Dermis lymphatic vessel endothelial cell (primary cell): ENCODE measurements around the gene TMEM45B. TPM values are rescaled to one million over a fixed set of nuclear protein-coding genes. Genes with fewer than 3 reads are reported as not detected.

ENCODE experiments used
- total RNA-seq: library from RNA; depleted of rRNA; stranded (reverse); fragments of >200 nt; gene quantifications from 2 replicates; pipeline ENCODE4 v1.2.1, GENCODE V29; 2014

Gene TMEM45B
- 1.5 and 2.4 TPM in 2 replicates for total RNA-seq

GRCh38 chr11:129815596-129816461, at the start of gene TMEM45B:
TMEM45B (plus strand) TSS chr11:129815848; CDS start chr11:129852483, 36,635 bp downstream.

GRCh38 chr11:129895126-129896041, 79.7 kb downstream of the TMEM45B start, which contains the start of gene NFRKB:
NFRKB (minus strand) TSS chr11:129895578; CDS start chr11:129892849, 2,729 bp downstream.

Other genes starting within 250 kb of the TMEM45B start
- 13.5 and 20.7 TPM in 2 replicates for gene NFRKB, start 79.7 kb downstream of the TMEM45B start, total RNA-seq
- gene PRDM10, start 187.0 kb downstream of the TMEM45B start, total RNA-seq = 3.6 and 4.6 TPM in 2 replicates